Measurements from ENCODE around the gene FAM50A.
A peak's percentile ranks its signal among the peaks of the same experiment; 100 is the strongest.

Gene FAM50A

GRCh38 chrX:154436374-154436982, 7.5 kb upstream of the FAM50A start:
- DNase-seq (ENCODE audit: low read depth), result no peak
- TF ChIP-seq, protein P1, sequence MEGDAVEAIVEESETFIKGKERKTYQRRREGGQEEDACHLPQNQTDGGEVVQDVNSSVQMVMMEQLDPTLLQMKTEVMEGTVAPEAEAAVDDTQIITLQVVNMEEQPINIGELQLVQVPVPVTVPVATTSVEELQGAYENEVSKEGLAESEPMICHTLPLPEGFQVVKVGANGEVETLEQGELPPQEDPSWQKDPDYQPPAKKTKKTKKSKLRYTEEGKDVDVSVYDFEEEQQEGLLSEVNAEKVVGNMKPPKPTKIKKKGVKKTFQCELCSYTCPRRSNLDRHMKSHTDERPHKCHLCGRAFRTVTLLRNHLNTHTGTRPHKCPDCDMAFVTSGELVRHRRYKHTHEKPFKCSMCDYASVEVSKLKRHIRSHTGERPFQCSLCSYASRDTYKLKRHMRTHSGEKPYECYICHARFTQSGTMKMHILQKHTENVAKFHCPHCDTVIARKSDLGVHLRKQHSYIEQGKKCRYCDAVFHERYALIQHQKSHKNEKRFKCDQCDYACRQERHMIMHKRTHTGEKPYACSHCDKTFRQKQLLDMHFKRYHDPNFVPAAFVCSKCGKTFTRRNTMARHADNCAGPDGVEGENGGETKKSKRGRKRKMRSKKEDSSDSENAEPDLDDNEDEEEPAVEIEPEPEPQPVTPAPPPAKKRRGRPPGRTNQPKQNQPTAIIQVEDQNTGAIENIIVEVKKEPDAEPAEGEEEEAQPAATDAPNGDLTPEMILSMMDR (conservative IDR thresholded peaks at IDR 0.05; ENCODE audit: low read depth, low read length), result no peak
- peak overlapping the region; percentile 72 for H3K4me3 ChIP-seq (ENCODE audit: low read depth, low read length)

DNA sequence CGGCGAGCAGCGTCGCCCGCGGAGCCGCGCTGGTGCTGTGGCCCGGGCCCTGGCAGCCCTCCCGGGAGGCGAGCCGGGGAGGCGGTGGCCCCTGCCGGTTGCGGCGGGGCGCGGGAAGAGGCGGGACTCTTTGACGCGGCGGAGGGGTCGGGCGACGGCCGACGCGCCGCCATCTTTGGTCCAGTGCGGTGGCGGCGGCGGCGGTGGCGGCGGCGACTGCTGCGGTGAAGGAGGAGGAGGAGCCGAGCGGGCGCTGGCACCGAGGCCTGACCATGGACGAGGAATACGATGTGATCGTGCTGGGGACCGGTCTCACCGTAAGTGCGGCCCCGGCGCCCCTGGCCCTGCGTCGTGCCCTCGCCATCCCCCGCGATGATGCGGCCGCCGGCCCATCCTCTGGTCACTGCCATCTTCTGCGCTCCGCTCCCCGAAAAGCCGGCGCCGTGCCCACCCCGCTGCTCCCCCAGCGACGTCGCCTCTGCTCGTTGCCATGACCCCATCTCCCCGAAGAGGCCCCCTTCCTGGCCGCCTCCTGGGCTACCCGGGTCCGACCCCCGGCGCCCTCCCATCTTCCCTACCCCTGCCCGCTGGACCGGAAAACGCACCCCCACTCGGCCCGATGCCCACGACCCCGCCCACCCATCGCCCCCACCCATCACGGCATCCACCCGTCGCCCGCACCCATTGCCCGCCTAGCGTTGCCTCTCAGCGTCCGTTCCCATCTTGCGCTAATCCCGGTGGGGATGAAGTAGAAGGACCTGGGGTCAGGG, 6.8 kb upstream of the FAM50A start, which contains the start of gene GDI1:
Gene GDI1, plus strand, starts transcription at position 172 of the 770 bp plus-strand sequence. Its CDS starts 101 bp downstream, at position 273.
- TF ChIP-seq, protein P1 (conservative IDR thresholded peaks at IDR 0.05; ENCODE audit: low read depth, low read length), result no peak
- DNase-seq (ENCODE audit: low read depth), result no peak
- H3K4me3 ChIP-seq (ENCODE audit: low read depth, low read length), result peak within 1 kb of the TSS; percentile 72

DNA sequence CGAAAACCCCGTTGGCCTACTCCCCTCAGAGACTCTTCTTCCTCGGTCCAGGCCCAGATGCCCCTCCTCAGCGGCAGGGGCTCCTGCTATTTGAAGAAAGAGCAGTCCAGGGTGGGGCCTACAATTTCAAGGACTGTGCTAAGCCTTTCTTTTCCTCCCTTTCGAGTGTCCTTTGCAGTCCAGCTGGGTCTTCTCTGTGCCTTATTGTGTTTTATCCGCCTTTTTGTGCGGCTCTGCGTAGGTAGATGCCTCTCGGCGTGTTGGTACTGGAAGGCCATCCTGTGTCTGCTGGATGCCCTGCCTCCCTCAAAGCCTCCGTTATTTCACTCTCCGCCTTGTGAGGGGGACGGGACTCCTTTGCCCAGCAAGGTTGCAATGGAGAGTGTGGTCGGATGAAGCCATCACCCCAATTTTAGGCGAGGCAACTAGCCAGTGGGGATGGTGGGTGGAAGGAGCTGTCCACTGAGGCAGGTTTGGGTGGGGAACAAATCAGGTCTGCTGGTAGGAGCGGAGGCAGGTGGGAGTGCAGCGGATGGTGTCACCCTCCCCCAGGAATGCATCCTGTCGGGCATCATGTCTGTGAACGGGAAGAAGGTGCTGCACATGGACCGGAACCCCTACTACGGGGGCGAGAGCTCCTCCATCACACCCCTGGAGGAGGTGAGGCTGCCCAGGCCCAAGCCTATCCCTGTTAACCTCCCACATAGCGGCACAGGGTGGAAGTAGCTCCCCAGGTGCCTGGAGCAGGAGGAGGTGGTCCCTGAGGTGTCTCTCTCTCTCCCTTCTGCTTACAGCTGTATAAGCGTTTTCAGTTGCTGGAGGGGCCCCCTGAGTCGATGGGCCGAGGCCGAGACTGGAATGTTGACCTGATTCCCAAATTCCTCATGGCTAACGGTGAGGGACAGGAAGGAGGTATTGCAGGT, 5.7 kb upstream of the FAM50A start:
- TF ChIP-seq, protein P1 (conservative IDR thresholded peaks at IDR 0.05; ENCODE audit: low read depth, low read length), result no peak
- H3K4me3 ChIP-seq (ENCODE audit: low read depth, low read length), result peak overlapping the region; percentile 72
- no peak for DNase-seq (ENCODE audit: low read depth)

DNA sequence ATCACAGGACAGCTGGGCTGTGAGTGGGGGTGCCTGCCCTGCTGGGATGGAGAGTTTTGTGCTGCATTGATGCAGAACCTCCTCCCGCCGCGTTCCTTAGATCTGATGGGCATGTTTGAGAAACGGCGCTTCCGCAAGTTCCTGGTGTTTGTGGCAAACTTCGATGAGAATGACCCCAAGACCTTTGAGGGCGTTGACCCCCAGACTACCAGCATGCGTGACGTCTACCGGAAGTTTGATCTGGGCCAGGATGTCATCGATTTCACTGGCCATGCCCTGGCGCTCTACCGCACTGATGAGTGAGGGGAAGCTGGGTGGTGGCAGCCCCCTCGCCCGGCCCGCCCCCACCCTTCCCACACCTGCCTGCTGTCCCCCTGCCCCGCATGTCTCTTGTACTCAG, 4.1 kb upstream of the FAM50A start:
- TF ChIP-seq, protein P1 (conservative IDR thresholded peaks at IDR 0.05; ENCODE audit: low read depth, low read length), result no peak
- no peak overlapping the region for H3K4me3 ChIP-seq (ENCODE audit: low read depth, low read length)
- no peak for DNase-seq (ENCODE audit: low read depth)

GRCh38 chrX:154440623-154441357, 3.2 kb upstream of the FAM50A start:
- DNase-seq (ENCODE audit: low read depth), result no peak
- no peak overlapping the region for H3K4me3 ChIP-seq (ENCODE audit: low read depth, low read length)
- TF ChIP-seq, protein P1 (conservative IDR thresholded peaks at IDR 0.05; ENCODE audit: low read depth, low read length), result no peak

DNA sequence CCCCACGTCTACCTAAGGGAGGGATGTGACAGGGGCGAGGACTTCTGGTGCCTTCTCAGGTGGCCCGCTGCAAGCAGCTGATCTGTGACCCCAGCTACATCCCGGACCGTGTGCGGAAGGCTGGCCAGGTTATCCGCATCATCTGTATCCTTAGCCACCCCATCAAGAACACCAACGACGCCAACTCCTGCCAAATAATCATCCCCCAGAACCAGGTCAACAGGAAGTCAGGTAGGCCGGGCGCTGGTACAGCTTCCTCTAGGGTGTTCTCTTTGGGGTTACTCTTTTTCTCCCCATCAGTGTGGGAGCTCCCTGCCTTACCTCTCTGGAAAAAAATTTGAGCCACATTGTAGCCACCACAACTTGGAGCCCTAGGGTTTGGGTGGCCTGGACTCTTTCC, 2.4 kb upstream of the FAM50A start:
- DNase-seq (ENCODE audit: low read depth), result no peak
- H3K4me3 ChIP-seq (ENCODE audit: low read depth, low read length), result no peak overlapping the region
- TF ChIP-seq, protein P1 (conservative IDR thresholded peaks at IDR 0.05; ENCODE audit: low read depth, low read length), result no peak
